ENCODE measurements around the gene DDX31.

DNA sequence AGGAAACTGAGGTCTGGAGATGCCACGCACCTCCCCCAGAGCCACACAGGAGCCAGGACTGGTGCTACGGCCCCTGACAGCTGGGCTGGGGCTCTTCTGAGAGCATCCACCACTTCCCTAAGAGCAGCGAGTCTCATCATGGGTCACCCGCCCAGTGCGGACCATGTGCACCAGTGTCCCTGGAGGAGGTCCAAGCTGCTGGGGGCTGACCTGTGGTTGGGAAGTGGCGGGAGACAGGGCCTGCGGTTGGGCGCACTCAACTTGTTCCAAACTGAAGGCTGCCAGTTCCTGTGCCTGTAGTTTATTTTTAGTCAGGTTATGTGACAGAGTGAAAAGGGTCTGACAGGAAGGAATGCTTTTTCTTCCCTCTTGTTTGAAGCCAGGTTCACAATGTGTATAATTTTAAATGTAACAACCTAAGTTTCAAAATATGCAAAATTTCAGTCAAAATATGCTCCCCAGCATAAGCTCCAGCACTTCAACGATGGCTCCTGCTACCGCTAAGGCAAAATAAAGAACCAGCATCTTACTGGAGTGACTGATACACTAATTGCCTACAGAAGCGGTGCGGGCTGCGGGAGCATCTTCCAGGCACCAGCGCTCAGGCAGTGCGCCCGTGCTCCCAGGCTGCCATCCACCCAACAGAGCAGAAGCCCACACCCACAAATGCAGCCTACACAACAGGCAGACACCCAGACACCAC, 72.6 kb downstream of the DDX31 start:
- TF ChIP-seq, protein P1, sequence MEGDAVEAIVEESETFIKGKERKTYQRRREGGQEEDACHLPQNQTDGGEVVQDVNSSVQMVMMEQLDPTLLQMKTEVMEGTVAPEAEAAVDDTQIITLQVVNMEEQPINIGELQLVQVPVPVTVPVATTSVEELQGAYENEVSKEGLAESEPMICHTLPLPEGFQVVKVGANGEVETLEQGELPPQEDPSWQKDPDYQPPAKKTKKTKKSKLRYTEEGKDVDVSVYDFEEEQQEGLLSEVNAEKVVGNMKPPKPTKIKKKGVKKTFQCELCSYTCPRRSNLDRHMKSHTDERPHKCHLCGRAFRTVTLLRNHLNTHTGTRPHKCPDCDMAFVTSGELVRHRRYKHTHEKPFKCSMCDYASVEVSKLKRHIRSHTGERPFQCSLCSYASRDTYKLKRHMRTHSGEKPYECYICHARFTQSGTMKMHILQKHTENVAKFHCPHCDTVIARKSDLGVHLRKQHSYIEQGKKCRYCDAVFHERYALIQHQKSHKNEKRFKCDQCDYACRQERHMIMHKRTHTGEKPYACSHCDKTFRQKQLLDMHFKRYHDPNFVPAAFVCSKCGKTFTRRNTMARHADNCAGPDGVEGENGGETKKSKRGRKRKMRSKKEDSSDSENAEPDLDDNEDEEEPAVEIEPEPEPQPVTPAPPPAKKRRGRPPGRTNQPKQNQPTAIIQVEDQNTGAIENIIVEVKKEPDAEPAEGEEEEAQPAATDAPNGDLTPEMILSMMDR (conservative IDR thresholded peaks at IDR 0.05 in 1 of 2, IDR thresholded peaks at IDR 0.05 in 1 of 2; ENCODE audit: extremely low read depth in 1 of 2, insufficient read depth in 1 of 2, low read depth in 1 of 2, low read length in 2 of 2), result no peak
- TF ChIP-seq EZH2 (IDR thresholded peaks at IDR 0.05; ENCODE audit: borderline replicate concordance, low read length), result no peak

Data from mammary epithelial cell (primary cell).